Fibroblast of pulmonary artery (primary cell): Measurements from ENCODE around the gene LPP.
A peak's percentile ranks its signal among the peaks of the same experiment; 100 is the strongest.

Experiments used
- DNase-seq: peaks from one replicate; pipeline ENCODE4 v3.0.0-alpha.2; 2010; ENCODE audit warnings: low read depth
- H3K4me3 ChIP-seq: replicated peaks from 2 replicates; pipeline ENCODE4 v1.5.1; 2011; ENCODE audit warnings: low read depth, mild to moderate bottlenecking, control low read depth, low read length, moderate library complexity
- TF ChIP-seq, protein P1 (sequence below): IDR thresholded peaks from 2 replicates; pipeline ENCODE4 v1.5.1; 2011; ENCODE audit warnings: mild to moderate bottlenecking, control low read depth, low read length, inconsistent platforms; ENCODE audit errors: missing control alignments

The LPP gene

DNA sequence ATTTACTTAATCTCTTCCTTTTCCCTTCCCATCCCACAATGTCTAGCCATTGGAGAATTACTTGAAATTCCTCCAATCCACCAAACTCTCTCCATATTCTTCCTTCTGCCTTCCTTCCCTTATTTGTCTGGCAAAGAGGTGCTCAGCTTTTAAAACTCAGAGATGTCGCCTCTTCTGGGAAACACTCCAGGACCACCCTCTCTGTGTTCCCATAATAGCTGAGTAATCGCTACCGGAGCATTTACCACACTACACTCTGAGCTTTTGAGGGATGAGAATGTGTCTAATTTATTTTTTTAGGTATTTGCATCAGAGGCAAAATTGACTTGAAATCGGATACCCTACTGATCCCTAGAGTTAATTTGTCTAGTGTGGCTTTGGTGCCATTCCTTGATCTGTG is 772.2 kb downstream of the LPP start:
- DNase-seq, result no peak
- H3K4me3 ChIP-seq, result no peak overlapping the region
- TF ChIP-seq, protein P1, sequence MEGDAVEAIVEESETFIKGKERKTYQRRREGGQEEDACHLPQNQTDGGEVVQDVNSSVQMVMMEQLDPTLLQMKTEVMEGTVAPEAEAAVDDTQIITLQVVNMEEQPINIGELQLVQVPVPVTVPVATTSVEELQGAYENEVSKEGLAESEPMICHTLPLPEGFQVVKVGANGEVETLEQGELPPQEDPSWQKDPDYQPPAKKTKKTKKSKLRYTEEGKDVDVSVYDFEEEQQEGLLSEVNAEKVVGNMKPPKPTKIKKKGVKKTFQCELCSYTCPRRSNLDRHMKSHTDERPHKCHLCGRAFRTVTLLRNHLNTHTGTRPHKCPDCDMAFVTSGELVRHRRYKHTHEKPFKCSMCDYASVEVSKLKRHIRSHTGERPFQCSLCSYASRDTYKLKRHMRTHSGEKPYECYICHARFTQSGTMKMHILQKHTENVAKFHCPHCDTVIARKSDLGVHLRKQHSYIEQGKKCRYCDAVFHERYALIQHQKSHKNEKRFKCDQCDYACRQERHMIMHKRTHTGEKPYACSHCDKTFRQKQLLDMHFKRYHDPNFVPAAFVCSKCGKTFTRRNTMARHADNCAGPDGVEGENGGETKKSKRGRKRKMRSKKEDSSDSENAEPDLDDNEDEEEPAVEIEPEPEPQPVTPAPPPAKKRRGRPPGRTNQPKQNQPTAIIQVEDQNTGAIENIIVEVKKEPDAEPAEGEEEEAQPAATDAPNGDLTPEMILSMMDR, result no peak

- DNase-seq, result no peak
- TF ChIP-seq, protein P1, result no peak
- no peak overlapping the region for H3K4me3 ChIP-seq
Observed at GRCh38 chr3:188926741-188927511, 773.0 kb downstream of the LPP start.

- no peak overlapping the region for H3K4me3 ChIP-seq
- no peak for DNase-seq
- TF ChIP-seq, protein P1, result no peak
Observed at GRCh38 chr3:188927971-188928370, 774.0 kb downstream of the LPP start.

- TF ChIP-seq, protein P1, result peak; percentile 32
- no peak for DNase-seq
- H3K4me3 ChIP-seq, result no peak overlapping the region
Observed at GRCh38 chr3:188929137-188929536, 775.2 kb downstream of the LPP start.

DNA sequence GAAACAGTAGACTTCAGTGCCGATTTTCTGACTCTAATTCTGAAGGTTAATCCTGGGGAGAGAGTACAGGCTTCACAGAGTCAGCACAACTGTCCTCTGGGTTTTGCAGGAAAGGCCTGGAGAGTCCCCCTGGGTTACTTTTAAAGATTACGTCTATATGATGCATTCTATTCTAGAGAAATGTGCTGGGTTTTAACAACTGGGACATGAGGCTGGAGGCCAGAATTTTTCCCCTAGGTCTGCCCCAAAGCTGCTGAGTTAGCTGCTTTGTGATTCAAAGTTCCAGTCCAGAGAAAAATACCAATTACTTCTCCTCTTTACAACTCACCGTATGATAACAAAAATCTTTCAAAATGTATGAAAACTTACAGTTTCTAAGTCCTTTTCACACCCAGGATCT is 777.1 kb downstream of the LPP start:
- no peak for DNase-seq
- TF ChIP-seq, protein P1, result no peak
- H3K4me3 ChIP-seq, result no peak overlapping the region

DNA sequence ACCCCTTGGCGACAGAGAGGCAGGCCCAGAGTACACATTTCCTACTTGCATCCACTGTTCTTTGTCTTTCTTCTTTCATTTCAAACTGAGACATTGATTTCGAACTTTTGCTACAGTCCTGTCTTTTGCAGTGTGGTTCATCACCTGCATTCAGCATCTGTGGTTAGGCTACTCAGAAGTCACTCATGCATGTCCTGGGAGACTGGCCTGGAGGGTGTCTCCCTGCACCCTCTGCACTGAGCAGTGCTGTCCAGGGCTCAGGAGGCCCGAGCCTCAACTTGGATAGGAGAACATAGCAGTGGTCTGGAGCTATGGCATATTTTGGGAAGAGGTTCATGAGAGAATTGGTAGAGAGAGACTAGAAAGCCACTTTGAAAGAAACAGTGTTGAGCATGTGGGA is 777.6 kb downstream of the LPP start:
- TF ChIP-seq, protein P1, result no peak
- H3K4me3 ChIP-seq, result no peak overlapping the region
- no peak for DNase-seq

DNA sequence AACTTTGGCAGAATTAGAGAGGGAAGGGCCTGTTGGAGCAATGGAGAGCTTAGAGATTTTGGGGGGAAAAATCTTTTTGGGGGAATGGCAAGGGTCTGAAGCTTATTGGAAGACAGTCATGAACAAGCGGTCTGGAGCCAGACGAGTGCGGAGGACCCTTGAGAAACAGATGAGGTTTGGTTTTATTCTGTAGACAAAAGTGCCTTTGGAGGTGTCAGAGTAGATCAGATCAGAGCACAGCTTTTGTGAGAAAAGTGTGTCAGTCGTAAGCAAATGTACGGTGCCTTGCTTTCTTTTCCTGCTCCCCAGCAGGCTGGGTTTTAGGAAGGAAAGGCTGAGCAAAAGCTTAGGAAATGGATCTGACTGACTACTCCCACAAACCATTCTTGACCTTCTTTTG is 781.0 kb downstream of the LPP start:
- H3K4me3 ChIP-seq, result no peak overlapping the region
- no peak for DNase-seq
- TF ChIP-seq, protein P1, result no peak
